Measurements from ENCODE around the gene CHMP2A.

CHMP2A gene

GRCh38 chr19:58529405-58529804 lies 25.5 kb downstream of the CHMP2A start:
- no peak overlapping the region for H3K27ac ChIP-seq (ENCODE audit: extremely low read depth, low read depth, low read length)
- no peaks in the 10 kb centered on the region for H3K4me1 ChIP-seq (ENCODE audit: control insufficient read depth, insufficient read depth, low read length)
- H3K4me3 ChIP-seq (ENCODE audit: low read depth, low read length) = no peak overlapping the region
- H3K36me3 ChIP-seq (ENCODE audit: control insufficient read depth in 2 of 2, insufficient read depth in 1 of 2, low read length in 2 of 2) = no peaks in the 10 kb centered on the region
- H3K9me3 ChIP-seq (ENCODE audit: control insufficient read depth, insufficient read depth, low read depth, low read length) = no peaks in the 10 kb centered on the region
- POLR2A ChIA-PET = no interaction called here
- TF ChIP-seq ZNF549 (tag by site-specific recombination; IDR thresholded peaks at IDR 0.05) (no peak), ZNF426 (tag by site-specific recombination; IDR thresholded peaks at IDR 0.05) (no peak), GFI1B (tag by site-specific recombination; IDR thresholded peaks at IDR 0.05) (no peak), ZNF548 (tag by site-specific recombination; IDR thresholded peaks at IDR 0.05) (no peak), ZNF138 (tag by site-specific recombination; IDR thresholded peaks at IDR 0.05; ENCODE audit: borderline replicate concordance) (no peak), ZNF596 (tag by site-specific recombination; IDR thresholded peaks at IDR 0.05) (no peak), ZNF274 (IDR thresholded peaks at IDR 0.05; ENCODE audit: low read length) (no peak), ZNF274 (tag by site-specific recombination; IDR thresholded peaks at IDR 0.05; ENCODE audit: borderline replicate concordance) (no peak), ZNF521 (tag by site-specific recombination; IDR thresholded peaks at IDR 0.05) (no peak)
- CTCF ChIA-PET = interaction anchor here (0.6 kb wide), 1 partner anchor 11 kb away, joined by 3 read pairs; no protein-coding TSS in a partner anchor

DNA sequence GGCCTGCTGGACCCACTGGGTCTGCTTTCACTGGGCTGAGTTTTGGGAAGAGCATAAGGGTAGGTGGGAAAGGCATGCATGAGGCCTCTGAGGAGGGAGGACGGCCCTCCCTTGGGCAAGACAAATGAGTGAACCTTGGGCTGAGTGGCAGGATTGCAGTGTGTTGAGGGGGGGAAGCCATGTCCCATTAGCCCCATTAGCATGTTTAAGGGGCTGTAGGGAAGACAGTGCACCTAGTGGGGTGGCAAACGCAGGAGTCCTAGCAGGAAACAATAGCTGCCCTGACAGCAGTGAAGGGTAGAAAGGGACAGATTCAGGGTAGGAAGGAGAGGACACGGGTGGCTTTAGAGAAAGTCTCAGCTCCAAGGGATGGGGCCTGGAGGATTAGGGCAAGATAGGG lies 32.2 kb downstream of the CHMP2A start:
- ChIA-PET POLR2A (interaction anchor here (4.6 kb wide), 1 partner anchor 21 kb away, joined by 107 read pairs; the partner anchor contains the start of gene TRIM28), CTCF (interaction anchor here (0.6 to 0.7 kb wide), 2 partner anchors 25 to 780 kb away, joined by 3 to 5 read pairs; no protein-coding TSS in a partner anchor)

More for the DNA sequence above, 32.2 kb downstream of the CHMP2A start:
- H3K4me1 ChIP-seq (ENCODE audit: control insufficient read depth, insufficient read depth, low read length) = peaks cover 10% of the 10 kb centered on the region
- TF ChIP-seq ZNF596 (tag by site-specific recombination; IDR thresholded peaks at IDR 0.05) (no peak), ZNF121 (tag by site-specific recombination; IDR thresholded peaks at IDR 0.05) (no peak), KLF8 (tag by site-specific recombination; IDR thresholded peaks at IDR 0.05) (no peak), ZNF214 (tag by site-specific recombination; IDR thresholded peaks at IDR 0.05; ENCODE audit: borderline replicate concordance) (no peak), ZNF529 (tag by site-specific recombination; IDR thresholded peaks at IDR 0.05; ENCODE audit: insufficient replicate concordance) (no peak), PRDM6 (tag by site-specific recombination; IDR thresholded peaks at IDR 0.05) (no peak), SP3 (tag by site-specific recombination; IDR thresholded peaks at IDR 0.05) (no peak), ZNF223 (tag by site-specific recombination; IDR thresholded peaks at IDR 0.05) (no peak), ELK4 (IDR thresholded peaks at IDR 0.05; ENCODE audit: borderline replicate concordance, low read depth, low read length) (no peak), ZNF555 (tag by site-specific recombination; conservative IDR thresholded peaks at IDR 0.05) (no peak), ZNF488 (tag by site-specific recombination; IDR thresholded peaks at IDR 0.05) (no peak), PRDM1 (tag by site-specific recombination; IDR thresholded peaks at IDR 0.05) (no peak), ZNF600 (tag by site-specific recombination; IDR thresholded peaks at IDR 0.05) (no peak), ZNF626 (tag by site-specific recombination; IDR thresholded peaks at IDR 0.05) (no peak), ZNF184 (tag by site-specific recombination; IDR thresholded peaks at IDR 0.05) (no peak), MEIS1 (CRISPR knock-in tag; IDR thresholded peaks at IDR 0.05; ENCODE audit: borderline replicate concordance) (no peak), ZNF610 (tag by site-specific recombination; IDR thresholded peaks at IDR 0.05; ENCODE audit: borderline replicate concordance) (no peak)
- TF ChIP-seq, protein P1, sequence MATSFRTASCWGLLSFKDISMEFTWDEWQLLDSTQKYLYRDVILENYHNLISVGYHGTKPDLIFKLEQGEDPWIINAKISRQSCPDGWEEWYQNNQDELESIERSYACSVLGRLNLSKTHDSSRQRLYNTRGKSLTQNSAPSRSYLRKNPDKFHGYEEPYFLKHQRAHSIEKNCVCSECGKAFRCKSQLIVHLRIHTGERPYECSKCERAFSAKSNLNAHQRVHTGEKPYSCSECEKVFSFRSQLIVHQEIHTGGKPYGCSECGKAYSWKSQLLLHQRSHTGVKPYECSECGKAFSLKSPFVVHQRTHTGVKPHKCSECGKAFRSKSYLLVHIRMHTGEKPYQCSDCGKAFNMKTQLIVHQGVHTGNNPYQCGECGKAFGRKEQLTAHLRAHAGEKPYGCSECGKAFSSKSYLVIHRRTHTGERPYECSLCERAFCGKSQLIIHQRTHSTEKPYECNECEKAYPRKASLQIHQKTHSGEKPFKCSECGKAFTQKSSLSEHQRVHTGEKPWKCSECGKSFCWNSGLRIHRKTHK (tag by site-specific recombination; IDR thresholded peaks at IDR 0.05) = no peak
- H3K9me3 ChIP-seq (ENCODE audit: control insufficient read depth, insufficient read depth, low read depth, low read length) = no peaks in the 10 kb centered on the region
- H3K27ac ChIP-seq (ENCODE audit: extremely low read depth, low read depth, low read length) = no peak overlapping the region
- H3K4me3 ChIP-seq (ENCODE audit: low read depth, low read length) = no peak overlapping the region
- no peaks in the 10 kb centered on the region for H3K36me3 ChIP-seq (ENCODE audit: control insufficient read depth in 2 of 2, insufficient read depth in 1 of 2, low read length in 2 of 2)
